Activated CD8-positive, alpha-beta T cell treated with anti-CD3 and anti-CD28 coated beads, Interleukin-2, amount 10 ng/mL, durations not matched to agents 7 days and 5 days (primary cell): ENCODE measurements around the gene ZNF442. TPM values are rescaled to one million over a fixed set of nuclear protein-coding genes. Genes with fewer than 3 reads are reported as not detected.
"Not testable (repeated sequence)": the region's sequence is repeated elsewhere in the genome, so short reads cannot be mapped to it uniquely, and the experiment has no call there.

Experiments used
- ATAC-seq: fragments of 150-1000 bp; cut with Tn5 transposase; one replicate; pipeline ENCODE4 v1.10.0; 2021; ENCODE audit warnings: moderate library complexity
- CTCF ChIA-PET: fragments of 350-600 bp; sonication (Branson Sonifier 250); formaldehyde crosslinking; loops from one replicate; lab custom pipeline; 2021; ENCODE audit warnings: antibody characterized with exemption; lab: Charles Lee
- POLR2A ChIA-PET: fragments of 350-600 bp; sonication (Branson Sonifier 250); formaldehyde crosslinking; loops from one replicate; lab custom pipeline; 2021; ENCODE audit warnings: antibody characterized with exemption; lab: Charles Lee
- DNase-seq: peaks from one replicate; pipeline ENCODE4 v3.0.0-alpha.2; 2020
- H3K27ac Mint-ChIP-seq: one replicate; pipeline ENCODE4 v1.8.0; 2021; ENCODE audit warnings: mild to moderate bottlenecking, mixed read lengths
- H3K27me3 Mint-ChIP-seq: one replicate; pipeline ENCODE4 v1.8.0; 2021; ENCODE audit warnings: low read depth, mixed read lengths
- H3K36me3 Mint-ChIP-seq: one replicate; pipeline ENCODE4 v1.8.0; 2021; ENCODE audit warnings: low read depth, mixed read lengths
- H3K4me1 Mint-ChIP-seq: one replicate; pipeline ENCODE4 v1.8.0; 2021; ENCODE audit warnings: low read depth, mixed read lengths
- H3K4me3 Mint-ChIP-seq: one replicate; pipeline ENCODE4 v1.8.0; 2021; ENCODE audit warnings: mild to moderate bottlenecking, mixed read lengths
- H3K9me3 Mint-ChIP-seq: one replicate; pipeline ENCODE4 v1.8.0; 2022; ENCODE audit warnings: mixed read lengths; ENCODE audit not compliant: insufficient read depth
- total RNA-seq, 2 experiments: library from RNA; stranded (reverse); gene quantifications; one replicate each; pipeline ENCODE4 v1.2.3, GENCODE V29; 2021

Gene ZNF442
- total RNA-seq, 2 experiments from 2014 or later, result 1.3 to 2.0 TPM

- CTCF ChIA-PET, H3K4me3 Mint-ChIP-seq, H3K27ac Mint-ChIP-seq, DNase-seq, ATAC-seq, H3K27me3 Mint-ChIP-seq, POLR2A ChIA-PET: not testable (repeated sequence)
- Mint-ChIP-seq H3K4me1 (peaks cover 23% of the 10 kb centered on the region), H3K9me3 (peaks cover 24% of the 10 kb centered on the region), H3K36me3 (peaks cover 14% of the 10 kb centered on the region)
These were observed 3.2 kb downstream of the ZNF442 start for GRCh38 chr19:12362236-12362635.

- no peak for ATAC-seq
- Mint-ChIP-seq H3K36me3 (peaks cover 46% of the 10 kb centered on the region), H3K9me3 (peaks cover 54% of the 10 kb centered on the region), H3K4me1 (no peaks in the 10 kb centered on the region), H3K27me3 (no peaks in the 10 kb centered on the region), H3K27ac (no peak overlapping the region), H3K4me3 (no peak overlapping the region)
- CTCF ChIA-PET, result no interaction called here
- POLR2A ChIA-PET, result no interaction called here
- no peak for DNase-seq
These were observed 12.1 kb downstream of the ZNF442 start for GRCh38 chr19:12353375-12353774.

- CTCF ChIA-PET, result no interaction called here
- no peak overlapping the region for H3K4me3 Mint-ChIP-seq
- H3K27ac Mint-ChIP-seq, result no peak overlapping the region
- no peaks in the 10 kb centered on the region for H3K27me3 Mint-ChIP-seq
- POLR2A ChIA-PET, result no interaction called here
- peaks cover 47% of the 10 kb centered on the region for H3K36me3 Mint-ChIP-seq
- peaks cover 54% of the 10 kb centered on the region for H3K9me3 Mint-ChIP-seq
- DNase-seq (no peak), ATAC-seq (no peak)
- no peaks in the 10 kb centered on the region for H3K4me1 Mint-ChIP-seq
These were observed 14.6 kb downstream of the ZNF442 start for GRCh38 chr19:12350890-12351197.

GRCh38 chr19:12350185-12350889, 15.1 kb downstream of the ZNF442 start:
- Mint-ChIP-seq H3K4me1 (no peaks in the 10 kb centered on the region), H3K27ac (no peak overlapping the region), H3K4me3 (no peak overlapping the region), H3K27me3 (no peaks in the 10 kb centered on the region), H3K36me3 (peaks cover 47% of the 10 kb centered on the region), H3K9me3 (peaks cover 59% of the 10 kb centered on the region)
- POLR2A ChIA-PET, result no interaction called here
- no peak for ATAC-seq
- CTCF ChIA-PET, result no interaction called here
- no peak for DNase-seq

- POLR2A ChIA-PET, result no interaction called here
- CTCF ChIA-PET, result no interaction called here
- Mint-ChIP-seq H3K27me3 (no peaks in the 10 kb centered on the region), H3K9me3 (peaks cover 51% of the 10 kb centered on the region), H3K27ac (no peak overlapping the region), H3K36me3 (peaks cover 30% of the 10 kb centered on the region), H3K4me3 (no peak overlapping the region), H3K4me1 (no peaks in the 10 kb centered on the region)
- DNase-seq (no peak), ATAC-seq (no peak)
These were observed 18.6 kb downstream of the ZNF442 start for GRCh38 chr19:12346896-12347295.

- H3K4me3 Mint-ChIP-seq, result no peak overlapping the region
- CTCF ChIA-PET, result interaction anchor here (0.8 to 1.2 kb wide), 2 partner anchors 13 to 205 kb away, joined by 3 read pairs; partner anchors contain the start of gene ZNF20
- POLR2A ChIA-PET, result no interaction called here
These were observed 20.3 kb downstream of the ZNF442 start for GRCh38 chr19:12345197-12345596.

GRCh38 chr19:12333162-12334159, 32.0 kb downstream of the ZNF442 start, which contains the start of gene ZNF563:
Gene ZNF563 (minus strand): TSS chr19:12333633. CDS start chr19:12333482, 151 bp downstream.
- Mint-ChIP-seq H3K9me3 (peaks cover 9% of the 10 kb centered on the region), H3K27me3 (no peaks in the 10 kb centered on the region), H3K4me1 (peaks cover 27% of the 10 kb centered on the region), H3K36me3 (peaks cover 8% of the 10 kb centered on the region), H3K4me3 (peak within 1 kb of the TSS; percentile 96), H3K27ac (peak within 1 kb of the TSS; percentile 98)
- DNase-seq (peak; percentile 99), ATAC-seq (peak; percentile 99)
- CTCF ChIA-PET, result interaction anchor here (0.9 to 2.3 kb wide), 6 partner anchors 11 to 274 kb away, joined by 3 to 9 read pairs (median 6); partner anchors contain the start of genes ZNF44 and ZNF442
- POLR2A ChIA-PET, result interaction anchor here (0.5 to 3.4 kb wide), 19 partner anchors 20 to 1763 kb away, joined by 3 to 21 read pairs (median 4); partner anchors contain the start of genes ZNF136, ZNF20, ZNF44 and ZNF442

More at GRCh38 chr19:12345197-12345596, 20.3 kb downstream of the ZNF442 start:
- H3K27me3 Mint-ChIP-seq, result no peaks in the 10 kb centered on the region
- no peak for DNase-seq
- peaks cover 46% of the 10 kb centered on the region for H3K9me3 Mint-ChIP-seq
- no peak for ATAC-seq
- no peak overlapping the region for H3K27ac Mint-ChIP-seq
- H3K36me3 Mint-ChIP-seq, result peaks cover 15% of the 10 kb centered on the region
- no peaks in the 10 kb centered on the region for H3K4me1 Mint-ChIP-seq

GRCh38 chr19:12331211-12331941, 34.1 kb downstream of the ZNF442 start:
- ChIA-PET POLR2A (interaction anchor here (0.6 to 3.4 kb wide), 4 partner anchors 23 to 824 kb away, joined by 3 to 17 read pairs (median 8); no protein-coding TSS in a partner anchor), CTCF (no interaction called here)
- Mint-ChIP-seq H3K4me3 (peak overlapping the region; percentile 96), H3K27me3 (no peaks in the 10 kb centered on the region), H3K9me3 (peaks cover 13% of the 10 kb centered on the region), H3K27ac (peak overlapping the region; percentile 72), H3K36me3 (peaks cover 14% of the 10 kb centered on the region), H3K4me1 (peaks cover 27% of the 10 kb centered on the region)
- DNase-seq (peak; percentile 43), ATAC-seq (no peak)

GRCh38 chr19:12330340-12330739, 35.1 kb downstream of the ZNF442 start:
- Mint-ChIP-seq H3K4me3 (no peak overlapping the region), H3K4me1 (peaks cover 27% of the 10 kb centered on the region), H3K36me3 (peaks cover 18% of the 10 kb centered on the region), H3K27ac (no peak overlapping the region), H3K27me3 (no peaks in the 10 kb centered on the region), H3K9me3 (peaks cover 23% of the 10 kb centered on the region)
- ATAC-seq, result no peak
- CTCF ChIA-PET, result no interaction called here
- DNase-seq, result no peak
- POLR2A ChIA-PET, result interaction anchor here (3.4 kb wide), 1 partner anchor 165 kb away, joined by 12 read pairs; no protein-coding TSS in a partner anchor

GRCh38 chr19:12325690-12326089, 39.8 kb downstream of the ZNF442 start:
- Mint-ChIP-seq H3K27me3 (no peaks in the 10 kb centered on the region), H3K27ac (no peak overlapping the region), H3K9me3 (peaks cover 42% of the 10 kb centered on the region), H3K4me3 (no peak overlapping the region), H3K36me3 (peaks cover 45% of the 10 kb centered on the region), H3K4me1 (no peaks in the 10 kb centered on the region)
- ATAC-seq (no peak), DNase-seq (no peak)
- ChIA-PET CTCF (no interaction called here), POLR2A (no interaction called here)

- CTCF ChIA-PET, result no interaction called here
- DNase-seq (no peak), ATAC-seq (no peak)
- Mint-ChIP-seq H3K4me3 (no peak overlapping the region), H3K36me3 (peaks cover 62% of the 10 kb centered on the region), H3K27me3 (no peaks in the 10 kb centered on the region), H3K27ac (no peak overlapping the region), H3K9me3 (peaks cover 43% of the 10 kb centered on the region), H3K4me1 (no peaks in the 10 kb centered on the region)
- POLR2A ChIA-PET, result no interaction called here
These were observed 46.6 kb downstream of the ZNF442 start for GRCh38 chr19:12318782-12319413.
